Testis (tissue), 2 donors: ENCODE results near the gene KRT84.

Source experiments
- POLR2A ChIP-seq: fragments of 450-650 bp; IDR thresholded peaks from one replicate; pipeline ENCODE4 v1.6.1; 2017; ENCODE audit warnings: antibody characterized with exemption, mild to moderate bottlenecking, moderate library complexity
- TF ChIP-seq, protein P1 (sequence below), 3 experiments: fragments of 450-650 bp in 2 of 3; fragments of 200-600 bp in 1 of 3; sonication (generic) in 1 of 3; IDR thresholded peaks; one replicate each; pipeline ENCODE4 v1.5.1; 2016 to 2019; ENCODE audit warnings: antibody characterized with exemption in 3 of 3, mild to moderate bottlenecking in 2 of 3, moderate library complexity in 1 of 3

DNA sequence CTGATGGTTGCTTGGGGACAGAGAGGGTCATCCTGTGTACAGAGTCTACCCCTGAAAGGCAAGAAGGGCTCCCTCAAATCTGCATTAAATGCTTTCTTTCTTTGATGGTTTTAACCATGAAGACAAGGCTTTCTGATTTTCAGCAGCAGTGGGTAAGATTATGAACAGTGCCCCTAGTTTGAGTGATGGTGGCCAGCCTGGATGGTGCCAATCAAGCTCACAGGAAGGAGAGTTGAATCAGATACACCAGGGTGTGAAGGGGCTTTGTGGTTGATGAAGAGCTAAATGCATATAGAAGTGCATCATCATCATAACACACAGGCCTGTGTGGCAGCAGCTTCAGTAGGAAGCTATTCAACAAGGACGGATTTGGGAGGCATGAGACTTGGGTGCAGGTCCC is 23.9 kb downstream of the KRT84 start:
- no peak for TF ChIP-seq POLR2A
- TF ChIP-seq, protein P1, sequence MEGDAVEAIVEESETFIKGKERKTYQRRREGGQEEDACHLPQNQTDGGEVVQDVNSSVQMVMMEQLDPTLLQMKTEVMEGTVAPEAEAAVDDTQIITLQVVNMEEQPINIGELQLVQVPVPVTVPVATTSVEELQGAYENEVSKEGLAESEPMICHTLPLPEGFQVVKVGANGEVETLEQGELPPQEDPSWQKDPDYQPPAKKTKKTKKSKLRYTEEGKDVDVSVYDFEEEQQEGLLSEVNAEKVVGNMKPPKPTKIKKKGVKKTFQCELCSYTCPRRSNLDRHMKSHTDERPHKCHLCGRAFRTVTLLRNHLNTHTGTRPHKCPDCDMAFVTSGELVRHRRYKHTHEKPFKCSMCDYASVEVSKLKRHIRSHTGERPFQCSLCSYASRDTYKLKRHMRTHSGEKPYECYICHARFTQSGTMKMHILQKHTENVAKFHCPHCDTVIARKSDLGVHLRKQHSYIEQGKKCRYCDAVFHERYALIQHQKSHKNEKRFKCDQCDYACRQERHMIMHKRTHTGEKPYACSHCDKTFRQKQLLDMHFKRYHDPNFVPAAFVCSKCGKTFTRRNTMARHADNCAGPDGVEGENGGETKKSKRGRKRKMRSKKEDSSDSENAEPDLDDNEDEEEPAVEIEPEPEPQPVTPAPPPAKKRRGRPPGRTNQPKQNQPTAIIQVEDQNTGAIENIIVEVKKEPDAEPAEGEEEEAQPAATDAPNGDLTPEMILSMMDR (IDR thresholded peaks at IDR 0.05): no peak
